Measurements from ENCODE around the gene ODAD2. TPM values are rescaled to one million over a fixed set of nuclear protein-coding genes. Genes with fewer than 3 reads are reported as not detected.

The ODAD2 gene
- total RNA-seq, 4 donors from 2014 or later = 0.19 to 0.29 TPM; not detected in 2

GRCh38 chr10:27899058-27899457 lies 99.8 kb downstream of the ODAD2 start:
- TF ChIP-seq POLR2A (IDR thresholded peaks at IDR 0.05) (no peak), CTCF (IDR thresholded peaks at IDR 0.05) (no peak)
- H3K27ac ChIP-seq = no peak overlapping the region
- no peaks in the 10 kb centered on the region for H3K36me3 ChIP-seq
- no peaks in the 10 kb centered on the region for H3K9me3 ChIP-seq
- peaks cover 0 to 11% (median 0%) of the 10 kb centered on the region in 4 donors for H3K27me3 ChIP-seq
- H3K4me3 ChIP-seq = no peak overlapping the region
- no peak for DNase-seq
- H3K4me1 ChIP-seq = no peaks in the 10 kb centered on the region
- intact Hi-C loops (cut with DNase I) = no loop called here
- whole genome bisulfite sequencing, 2 donors = 60 to 72% methylated on average over 3 to 8 of the region's 8 CpGs

DNA sequence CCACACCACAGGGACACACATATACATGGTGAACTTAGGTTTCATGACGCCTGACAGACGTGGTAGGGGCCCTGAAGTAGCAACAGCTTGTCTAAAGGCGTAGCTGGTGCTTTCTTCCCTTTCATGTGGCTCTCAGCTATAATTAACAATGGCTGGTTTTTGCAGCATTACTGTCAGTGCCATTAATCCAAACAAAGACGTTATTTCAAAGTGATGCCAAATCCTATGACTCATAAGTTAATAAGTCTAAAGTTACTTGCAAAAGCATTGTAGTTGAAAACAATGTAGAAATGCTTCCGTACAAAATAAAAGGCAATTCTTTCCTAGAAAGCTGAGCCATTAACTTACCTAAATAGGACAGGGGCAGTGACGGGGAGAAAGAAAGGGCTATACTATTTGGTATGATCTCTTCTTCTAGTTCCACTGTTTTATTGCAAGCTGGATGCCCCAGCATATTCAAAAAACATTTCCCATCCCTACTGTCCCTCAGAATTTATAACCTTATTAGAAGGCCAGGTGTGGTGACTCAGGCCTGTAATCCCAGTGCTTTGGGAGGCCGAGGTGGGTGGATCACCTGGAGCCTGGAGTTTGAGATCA lies 105.4 kb downstream of the ODAD2 start:
- peaks cover 0 to 47% (median 0%) of the 10 kb centered on the region in 4 donors for H3K27me3 ChIP-seq
- intact Hi-C loops (cut with DNase I) = no loop called here
- no peak overlapping the region for H3K27ac ChIP-seq
- TF ChIP-seq CTCF (IDR thresholded peaks at IDR 0.05) = no peak
- H3K4me3 ChIP-seq = no peak overlapping the region
- H3K4me1 ChIP-seq = peaks cover 0 to 4% (median 0%) of the 10 kb centered on the region in 3 donors
- DNase-seq = no peak
- no peaks in the 10 kb centered on the region for H3K36me3 ChIP-seq
- 19 to 33% methylated on average over 7 of the region's 7 CpGs for WGBS, 2 donors
- no peaks in the 10 kb centered on the region for H3K9me3 ChIP-seq

GRCh38 chr10:27890971-27891370 lies 107.9 kb downstream of the ODAD2 start:
- Histone ChIP-seq H3K9me3 (no peaks in the 10 kb centered on the region), H3K36me3 (no peaks in the 10 kb centered on the region), H3K4me1 (peaks cover 0 to 4% (median 0%) of the 10 kb centered on the region in 3 donors), H3K27ac (no peak overlapping the region), H3K4me3 (no peak overlapping the region), H3K27me3 (peaks cover 0 to 47% (median 0%) of the 10 kb centered on the region in 4 donors)
- WGBS, 2 donors = 73 to 75% methylated on average over 3 of the region's 3 CpGs
- intact Hi-C loops (cut with DNase I) = no loop called here
- no peak for DNase-seq
- TF ChIP-seq CTCF (IDR thresholded peaks at IDR 0.05) = no peak

GRCh38 chr10:27889518-27889917 lies 109.4 kb downstream of the ODAD2 start:
- Histone ChIP-seq H3K4me1 (peaks cover 0 to 4% (median 0%) of the 10 kb centered on the region in 3 donors), H3K27me3 (peaks cover 0 to 39% (median 0%) of the 10 kb centered on the region in 4 donors), H3K27ac (no peak overlapping the region), H3K4me3 (no peak overlapping the region), H3K9me3 (no peaks in the 10 kb centered on the region), H3K36me3 (no peaks in the 10 kb centered on the region)
- no peak for DNase-seq
- intact Hi-C loops (cut with DNase I) = no loop called here
- TF ChIP-seq CTCF (IDR thresholded peaks at IDR 0.05) = no peak
- TF ChIP-seq POLR2A (IDR thresholded peaks at IDR 0.05) = no peak
- WGBS, 2 donors = 89 to 95% methylated on average over 2 of the region's 2 CpGs

DNA sequence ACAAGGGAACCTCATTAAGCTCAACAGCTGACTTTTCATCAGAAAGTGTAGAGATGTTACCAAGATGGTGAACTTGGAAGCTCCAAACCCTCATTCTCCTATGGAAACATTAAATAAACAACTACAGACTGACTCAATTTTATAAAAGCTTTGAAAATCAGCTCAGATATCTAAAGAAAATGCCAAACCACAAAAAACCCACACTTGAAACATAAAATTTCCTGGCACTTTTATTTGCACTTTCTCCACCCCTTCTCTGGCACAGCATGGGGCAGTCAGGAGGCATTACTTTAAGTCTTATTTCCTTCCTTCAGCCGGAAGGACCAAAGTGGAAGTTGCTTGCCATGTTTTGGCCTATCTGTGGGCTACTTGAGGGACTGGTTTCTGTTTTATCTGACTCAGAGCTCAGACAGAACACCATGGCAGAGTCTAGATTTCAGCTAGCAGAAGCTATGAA lies 114.7 kb downstream of the ODAD2 start:
- Histone ChIP-seq H3K4me1 (no peaks in the 10 kb centered on the region), H3K4me3 (no peak overlapping the region), H3K27ac (no peak overlapping the region), H3K36me3 (no peaks in the 10 kb centered on the region), H3K27me3 (peaks cover 0 to 4% (median 0%) of the 10 kb centered on the region in 4 donors), H3K9me3 (no peaks in the 10 kb centered on the region)
- no peak for DNase-seq
- no peak for TF ChIP-seq POLR2A (IDR thresholded peaks at IDR 0.05)
- TF ChIP-seq CTCF (IDR thresholded peaks at IDR 0.05) = no peak
- intact Hi-C loops (cut with DNase I) = no loop called here
- WGBS, 2 donors = 67 to 71% methylated on average over 1 of the region's 1 CpG

All from esophagus squamous epithelium (tissue), 5 donors.